Esophagus squamous epithelium (tissue), 5 donors: ENCODE data around the gene KCNQ1. TPM values are rescaled to one million over a fixed set of nuclear protein-coding genes. Genes with fewer than 3 reads are reported as not detected.

Experiments used
- DNase-seq: peaks from one replicate; lab custom pipeline; 2025; lab: John Stamatoyannopoulos, UW
- H3K27ac ChIP-seq, 4 donors: fragments of 200-600 bp; sonication (generic); one replicate each; pipeline ENCODE4 v1.5.1; 2016 to 2019; ENCODE audit warnings: mild to moderate bottlenecking in 1 of 4
- H3K27me3 ChIP-seq, 4 donors: fragments of 200-600 bp; sonication (generic); 1 replicate in 3 of 4; 2 replicates in 1 of 4; pipeline versions ENCODE4 v1.5.1 to v1.6.0; 2017 to 2021; ENCODE audit warnings: antibody characterized with exemption in 1 of 4
- H3K36me3 ChIP-seq, 3 donors: fragments of 200-600 bp; sonication (generic); one replicate each; pipeline ENCODE4 v1.5.1; 2016 to 2019
- H3K4me1 ChIP-seq, 3 donors: fragments of 200-600 bp; sonication (generic); one replicate each; pipeline ENCODE4 v1.5.1; 2017 to 2019
- H3K4me3 ChIP-seq, 4 donors: fragments of 200-600 bp; sonication (generic); 1 replicate in 3 of 4; 2 replicates in 1 of 4; pipeline ENCODE4 v1.5.1; 2016 to 2019; ENCODE audit warnings: mild to moderate bottlenecking in 2 of 4, moderate library complexity in 1 of 4
- H3K9me3 ChIP-seq, 3 donors: fragments of 200-600 bp; sonication (generic); one replicate each; pipeline ENCODE4 v1.5.1; 2016 to 2019
- CTCF ChIP-seq, 6 experiments: fragments of 450-650 bp in 4 of 6; fragments of 200-600 bp in 2 of 6; sonication (generic) in 2 of 6; IDR thresholded peaks; one replicate each; pipeline ENCODE4 v1.5.1; 2016 to 2019; ENCODE audit warnings: antibody characterized with exemption in 6 of 6, mild to moderate bottlenecking in 4 of 6, moderate library complexity in 4 of 6
- POLR2A ChIP-seq, 4 donors: fragments of 450-650 bp; IDR thresholded peaks; one replicate each; pipeline ENCODE4 v1.6.1; 2017; ENCODE audit warnings: antibody characterized with exemption in 4 of 4, mild to moderate bottlenecking in 4 of 4, moderate library complexity in 3 of 4
- WGBS, 2 donors: methylation state at CpG; one replicate each; pipeline ENCODE4 v1.1.5; 2018; 5-methylcytosine and 5-hydroxymethylcytosine counted together
- intact Hi-C: fragments of 100-400 bp; cut with DNase I; formaldehyde crosslinking; loops from one replicate; pipeline ENCODE4 v1.15.0; 2022
- total RNA-seq, 4 donors: library from RNA; depleted of rRNA; stranded (reverse); fragments of >200 nt; gene quantifications; one replicate each; pipeline ENCODE4 v1.1.0, GENCODE V29; 2016
- donor health status: DM: yes; HTN: yes; CAD: no.

The KCNQ1 gene
- total RNA-seq, 4 donors from 2014 or later = 0.61 to 3.1 (median 0.72) TPM

DNA sequence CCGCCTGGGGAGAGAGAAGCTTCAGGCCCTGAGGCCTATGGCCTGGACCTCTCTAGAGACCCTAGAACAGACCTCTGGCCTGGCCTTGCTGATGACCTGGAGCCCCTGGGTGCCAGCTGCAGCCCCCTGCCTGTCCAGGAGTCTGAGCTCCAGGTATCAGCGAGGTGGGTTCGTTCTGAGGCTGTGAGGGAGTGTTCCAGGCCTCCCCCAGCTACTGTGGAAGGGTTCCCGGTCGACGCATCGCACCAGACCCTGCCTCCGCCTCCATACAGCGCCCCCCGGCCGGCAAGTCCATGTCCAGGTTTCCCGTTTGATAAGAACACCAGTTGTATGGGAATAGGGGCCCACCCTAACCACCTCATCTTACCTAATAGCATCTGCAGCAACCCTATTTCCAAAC lies 111.1 kb downstream of the KCNQ1 start:
- Histone ChIP-seq H3K27me3 (no peaks in the 10 kb centered on the region), H3K9me3 (no peaks in the 10 kb centered on the region), H3K4me1 (no peaks in the 10 kb centered on the region), H3K4me3 (no peak overlapping the region), H3K27ac (no peak overlapping the region), H3K36me3 (no peaks in the 10 kb centered on the region)
- no peak for TF ChIP-seq CTCF (IDR thresholded peaks at IDR 0.05)
- no peak for TF ChIP-seq POLR2A (IDR thresholded peaks at IDR 0.05)
- intact Hi-C loops = no loop called here
- WGBS, 2 donors = 92 to 96% methylated on average over 7 to 8 of the region's 12 CpGs
- DNase-seq = no peak

- Histone ChIP-seq H3K27me3 (no peaks in the 10 kb centered on the region), H3K27ac (no peak overlapping the region), H3K36me3 (no peaks in the 10 kb centered on the region), H3K4me3 (no peak overlapping the region), H3K4me1 (no peaks in the 10 kb centered on the region), H3K9me3 (no peaks in the 10 kb centered on the region)
- TF ChIP-seq POLR2A (IDR thresholded peaks at IDR 0.05) = no peak
- TF ChIP-seq CTCF (IDR thresholded peaks at IDR 0.05) = no peak
- DNase-seq = no peak
- 90 to 93% methylated on average over 4 of the region's 4 CpGs for WGBS, 2 donors
- intact Hi-C loops = no loop called here
Observed at GRCh38 chr11:2557381-2557780, 112.6 kb downstream of the KCNQ1 start.

DNA sequence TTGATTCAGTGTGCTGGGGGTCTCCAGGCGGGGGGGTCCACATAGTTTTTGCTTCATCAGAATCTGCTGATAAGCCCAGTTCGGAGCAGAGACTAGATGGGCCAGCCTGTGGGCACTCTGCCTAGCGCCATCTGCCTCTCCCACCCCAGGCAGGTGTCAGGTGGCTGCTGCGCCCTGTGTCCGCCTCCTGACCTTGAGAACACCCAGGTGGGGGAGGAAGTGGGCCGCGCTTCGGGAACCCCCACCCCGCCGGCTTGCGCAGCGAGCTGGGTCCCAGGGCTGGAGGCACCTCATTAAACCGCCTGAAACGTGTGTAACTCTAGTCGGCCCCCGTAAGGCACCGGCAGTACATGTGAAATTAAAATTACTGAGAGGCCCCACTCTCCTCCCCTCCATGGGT lies 113.6 kb downstream of the KCNQ1 start:
- no peaks in the 10 kb centered on the region for H3K9me3 ChIP-seq
- no peak for DNase-seq
- H3K4me1 ChIP-seq = no peaks in the 10 kb centered on the region
- WGBS, 2 donors = 50 to 95% methylated on average over 1 to 4 of the region's 17 CpGs
- no peak for TF ChIP-seq POLR2A (IDR thresholded peaks at IDR 0.05)
- TF ChIP-seq CTCF (IDR thresholded peaks at IDR 0.05) = no peak
- intact Hi-C loops = no loop called here
- no peak overlapping the region for H3K27ac ChIP-seq
- H3K36me3 ChIP-seq = no peaks in the 10 kb centered on the region
- no peak overlapping the region for H3K4me3 ChIP-seq
- H3K27me3 ChIP-seq = no peaks in the 10 kb centered on the region

- TF ChIP-seq POLR2A (IDR thresholded peaks at IDR 0.05) = no peak
- no peak for TF ChIP-seq CTCF (IDR thresholded peaks at IDR 0.05)
- H3K9me3 ChIP-seq = no peaks in the 10 kb centered on the region
- H3K36me3 ChIP-seq = no peaks in the 10 kb centered on the region
- no peaks in the 10 kb centered on the region for H3K27me3 ChIP-seq
- H3K27ac ChIP-seq = no peak overlapping the region
- no peak for DNase-seq
- 90 to 93% methylated on average over 5 of the region's 13 CpGs for WGBS, 2 donors
- no peak overlapping the region for H3K4me3 ChIP-seq
- no peaks in the 10 kb centered on the region for H3K4me1 ChIP-seq
- intact Hi-C loops = no loop called here
Observed at GRCh38 chr11:2558861-2559526, 114.2 kb downstream of the KCNQ1 start.

DNA sequence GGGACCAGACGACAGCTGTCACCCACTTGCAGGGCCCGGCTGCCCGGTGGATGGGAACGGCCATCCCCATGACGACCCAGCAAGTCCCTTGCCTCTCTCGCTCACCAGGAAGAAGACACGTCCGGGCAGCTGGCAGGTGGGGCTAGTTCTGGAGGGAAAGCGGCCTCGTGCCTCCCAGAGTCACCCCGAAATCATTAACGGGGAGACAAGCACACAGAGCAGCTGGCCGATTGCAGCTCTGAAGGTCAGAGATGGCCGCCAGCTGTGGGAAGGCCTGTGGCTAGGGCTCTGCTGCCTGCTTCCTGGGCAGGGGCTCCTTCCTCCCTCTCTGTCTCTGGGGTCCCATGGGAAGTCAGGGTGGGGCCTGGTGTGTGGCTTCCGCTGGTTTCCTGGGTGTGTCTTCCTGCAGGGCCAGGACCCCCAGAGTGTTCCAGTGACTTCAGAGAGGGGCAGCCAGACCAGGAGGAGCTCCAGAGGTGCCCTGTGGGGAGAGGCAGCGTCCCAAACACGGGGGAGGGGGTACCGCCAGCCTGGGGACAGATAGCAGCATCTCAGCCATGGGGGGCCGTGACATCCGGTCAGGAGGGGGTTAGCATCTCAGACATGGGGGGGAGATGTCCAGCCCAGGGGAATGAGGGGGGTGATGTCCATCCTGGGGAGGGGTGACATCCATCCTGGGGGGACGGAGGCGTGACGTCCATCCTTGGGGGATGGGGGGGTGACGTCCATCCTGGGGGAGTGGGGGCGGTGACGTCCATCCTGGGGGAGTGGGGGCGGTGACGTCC lies 114.9 kb downstream of the KCNQ1 start:
- Histone ChIP-seq H3K9me3 (no peaks in the 10 kb centered on the region), H3K27me3 (no peaks in the 10 kb centered on the region), H3K4me1 (no peaks in the 10 kb centered on the region), H3K4me3 (no peak overlapping the region), H3K36me3 (no peaks in the 10 kb centered on the region), H3K27ac (no peak overlapping the region)
- no CpG with 5 or more reads among the region's 28 CpGs for WGBS, 2 donors
- TF ChIP-seq CTCF (IDR thresholded peaks at IDR 0.05) = no peak
- TF ChIP-seq POLR2A (IDR thresholded peaks at IDR 0.05) = no peak
- intact Hi-C loops = no loop called here
- no peak for DNase-seq
